NT2/D1 (cell line): ENCODE results near the gene FAM227B.

ENCODE experiments used
- SUZ12 ChIP-seq: IDR thresholded peaks from 2 replicates; pipeline ENCODE4 v1.6.1; 2011; ENCODE audit not compliant: insufficient read length, insufficient read depth; ENCODE audit errors: extremely low read depth
- YY1 ChIP-seq: IDR thresholded peaks from 2 replicates; pipeline ENCODE4 v1.6.1; 2011; ENCODE audit not compliant: insufficient read length, insufficient read depth

DNA sequence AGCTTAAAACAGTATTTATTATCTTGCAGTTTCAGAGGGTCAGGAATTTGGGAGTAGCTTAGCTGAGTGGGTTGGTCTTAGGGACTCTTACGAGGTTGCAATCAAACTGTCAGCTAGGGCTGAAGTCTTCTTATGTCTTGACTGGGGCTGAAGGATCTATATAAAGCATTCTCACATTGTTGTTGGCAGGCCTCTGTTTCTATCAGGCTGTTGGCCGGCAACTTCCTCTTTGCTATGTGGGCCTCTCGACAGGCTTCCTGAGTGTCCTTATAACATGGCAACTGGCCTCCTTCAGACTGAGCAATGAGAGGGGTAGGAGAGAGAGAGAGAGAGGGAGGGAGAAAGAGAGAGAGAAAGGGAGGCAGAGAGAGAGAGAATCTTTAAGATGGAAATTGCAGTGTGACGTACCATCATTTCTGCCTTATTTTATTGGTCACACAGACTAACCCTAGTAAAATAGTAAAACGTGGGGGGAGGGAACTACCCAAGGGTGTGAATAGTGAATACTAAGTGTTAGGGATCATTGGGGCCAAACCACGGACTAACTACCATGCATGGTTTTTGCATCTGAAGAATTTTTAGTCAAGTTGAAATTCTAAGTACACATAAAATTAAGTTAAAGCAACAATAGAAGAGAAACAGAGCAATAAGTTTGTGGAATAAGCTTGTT, 181.5 kb downstream of the FAM227B start:
- TF ChIP-seq YY1 (no peak), SUZ12 (no peak)
